Activated CD4-positive, alpha-beta T cell treated with anti-CD3 and anti-CD28 coated beads, Interleukin-10, Interleukin-2, amounts not matched to agents 100 ng/mL and 50 ng/mL, durations not matched to agents 16 hours and 8 hours (primary cell): ENCODE measurements around the gene ADAM8.
"Not testable (repeated sequence)": the region's sequence is repeated elsewhere in the genome, so short reads cannot be mapped to it uniquely, and the experiment has no call there.

Experiments
- DNase-seq: peaks from one replicate; pipeline ENCODE4 v3.0.0-alpha.2; 2020

ADAM8 gene

DNA sequence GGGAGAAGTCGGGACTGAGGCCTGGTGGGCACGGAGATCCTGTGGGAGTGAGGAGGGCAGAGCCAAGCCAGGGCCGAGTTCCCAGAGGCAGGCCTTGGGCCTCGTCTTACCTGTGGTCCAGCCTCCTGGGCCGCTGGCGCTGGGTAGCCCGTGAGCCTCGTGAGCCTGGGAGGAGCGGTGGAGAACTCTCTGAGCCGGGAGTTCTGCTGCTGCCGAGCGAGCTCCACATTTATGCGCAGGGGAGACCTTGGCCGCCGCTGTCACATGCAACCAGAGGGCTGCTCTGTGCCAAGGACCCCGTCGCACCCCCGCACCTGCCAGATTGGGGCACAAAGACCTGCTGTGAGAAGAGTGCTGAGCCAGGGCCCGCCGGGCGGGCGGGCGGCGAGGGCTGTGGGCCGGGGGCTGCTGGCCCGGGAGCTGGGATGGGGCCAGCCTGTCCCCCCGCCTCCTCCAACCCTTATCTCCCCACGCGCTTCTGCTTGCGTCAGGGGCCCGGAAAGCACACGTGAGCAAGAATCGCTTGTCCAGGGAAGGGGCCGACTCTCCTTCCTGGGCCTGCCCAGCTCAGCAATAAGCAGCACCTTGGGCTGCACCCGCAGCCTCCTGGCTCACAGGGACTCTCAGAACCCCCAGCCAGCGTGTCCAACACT lies 28.9 kb downstream of the ADAM8 start:
- no peak for DNase-seq

DNA sequence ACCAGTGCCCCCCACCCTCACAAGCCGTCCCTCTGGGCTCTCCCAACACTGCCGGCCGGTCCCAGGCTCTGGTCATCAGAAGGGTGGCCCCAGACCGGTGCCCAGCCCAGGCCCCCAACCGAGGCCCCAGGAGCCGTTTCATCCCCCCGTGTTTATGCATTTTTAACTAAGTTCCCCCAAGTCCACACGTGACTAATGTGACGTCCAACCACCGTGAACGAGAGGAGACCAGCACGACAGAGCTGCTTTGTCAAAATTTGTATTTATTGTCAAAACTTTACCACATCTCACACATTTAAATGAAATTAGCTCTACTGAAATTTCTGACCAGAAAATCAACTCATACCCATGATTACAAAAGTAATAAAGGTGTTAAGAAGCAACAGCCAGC lies 30.4 kb downstream of the ADAM8 start:
- no peak for DNase-seq

DNA sequence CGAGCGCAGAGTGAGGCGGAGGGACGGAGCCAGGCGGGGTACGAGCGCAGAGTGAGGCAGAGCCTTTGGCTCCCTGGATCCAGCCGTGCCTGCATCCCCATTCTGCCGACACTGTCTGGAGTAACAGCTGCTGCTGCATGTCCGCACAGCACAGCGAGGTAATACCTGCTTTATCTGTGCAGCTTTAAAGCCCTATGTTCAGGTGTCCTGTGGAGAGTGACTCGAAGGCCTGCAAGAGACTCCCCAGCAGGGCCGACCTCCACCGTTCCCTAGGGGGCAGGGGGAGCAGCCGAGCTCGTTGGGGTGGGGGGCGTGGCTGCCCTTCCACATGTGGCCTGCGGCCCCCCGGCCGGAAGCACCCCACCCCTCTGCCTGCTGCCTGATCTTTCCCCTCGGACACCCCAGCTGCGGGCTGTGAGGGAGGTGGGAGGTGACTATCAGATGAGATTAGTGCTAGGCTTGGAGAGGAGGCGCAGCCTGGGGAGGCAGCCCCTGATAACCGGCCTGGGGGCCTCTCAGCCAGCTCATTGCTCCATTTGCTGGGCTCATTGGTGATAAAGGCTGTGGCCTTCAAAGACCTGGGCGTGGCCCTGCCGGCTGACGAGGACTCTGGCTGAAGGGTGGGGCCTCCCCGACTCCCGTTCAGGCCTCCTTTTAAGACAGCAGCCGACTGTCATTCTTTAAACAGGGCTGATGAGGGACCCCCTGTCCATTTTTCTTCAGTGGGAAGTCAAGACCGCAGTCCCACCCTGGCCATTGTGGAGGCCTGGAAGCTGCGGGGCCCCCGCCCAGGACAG lies 31.0 kb downstream of the ADAM8 start:
- no peak for DNase-seq

DNA sequence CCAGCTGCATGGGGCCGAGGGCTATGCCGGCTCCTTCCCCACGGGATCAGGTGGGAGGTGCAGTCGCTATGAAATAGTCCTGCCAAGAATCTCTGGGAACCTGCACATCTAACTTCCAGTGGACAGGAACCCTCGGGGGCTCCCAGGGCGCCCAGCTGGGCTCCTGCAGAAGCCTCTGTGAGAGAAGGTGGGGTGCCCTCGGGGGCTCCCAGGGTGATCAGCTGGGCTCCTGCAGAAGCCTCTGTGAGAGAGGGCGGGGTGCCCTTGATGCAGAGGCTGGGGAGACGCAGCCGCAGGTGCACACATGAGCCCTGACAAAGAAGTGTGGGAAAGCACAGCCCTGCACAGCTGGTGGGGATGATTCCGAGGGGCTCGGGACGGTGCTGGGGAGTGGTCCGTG lies 33.1 kb downstream of the ADAM8 start:
- no peak for DNase-seq

DNA sequence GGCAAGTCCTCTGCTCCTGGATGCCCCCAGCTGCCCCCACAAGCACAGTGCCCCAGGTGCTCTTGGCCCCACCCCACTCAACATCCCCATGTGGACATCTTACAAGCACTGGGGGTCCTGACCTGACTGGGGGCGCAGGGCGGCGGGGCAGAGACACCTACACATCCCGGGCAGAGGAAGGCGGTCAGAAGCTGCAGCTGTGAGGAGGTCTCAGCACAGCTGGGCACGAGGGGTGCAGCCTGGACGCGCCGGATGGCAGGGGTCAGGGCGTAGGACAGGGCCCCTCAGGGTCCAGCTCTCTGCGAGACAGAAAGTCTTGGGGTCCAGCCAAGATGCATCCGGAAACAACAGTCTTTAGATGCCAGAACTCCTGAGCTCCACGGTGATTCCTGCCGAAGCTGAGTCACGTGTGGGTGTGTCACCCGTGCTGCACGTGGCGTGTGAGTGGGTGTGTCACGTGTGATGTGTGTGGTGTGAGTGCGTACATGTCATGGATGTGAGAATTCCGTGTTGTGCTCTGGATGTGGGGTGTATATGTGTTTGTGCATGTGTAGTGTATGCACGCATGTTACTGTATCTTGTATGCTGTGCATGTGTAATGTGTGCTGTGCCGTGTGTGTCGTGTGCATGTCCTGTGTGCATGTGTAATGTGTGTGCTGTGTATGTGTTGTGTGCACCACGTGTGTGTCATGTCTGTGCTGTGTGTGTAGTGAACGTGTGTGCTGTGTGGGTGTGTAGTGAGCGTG lies 33.9 kb downstream of the ADAM8 start:
- DNase-seq = no peak

DNA sequence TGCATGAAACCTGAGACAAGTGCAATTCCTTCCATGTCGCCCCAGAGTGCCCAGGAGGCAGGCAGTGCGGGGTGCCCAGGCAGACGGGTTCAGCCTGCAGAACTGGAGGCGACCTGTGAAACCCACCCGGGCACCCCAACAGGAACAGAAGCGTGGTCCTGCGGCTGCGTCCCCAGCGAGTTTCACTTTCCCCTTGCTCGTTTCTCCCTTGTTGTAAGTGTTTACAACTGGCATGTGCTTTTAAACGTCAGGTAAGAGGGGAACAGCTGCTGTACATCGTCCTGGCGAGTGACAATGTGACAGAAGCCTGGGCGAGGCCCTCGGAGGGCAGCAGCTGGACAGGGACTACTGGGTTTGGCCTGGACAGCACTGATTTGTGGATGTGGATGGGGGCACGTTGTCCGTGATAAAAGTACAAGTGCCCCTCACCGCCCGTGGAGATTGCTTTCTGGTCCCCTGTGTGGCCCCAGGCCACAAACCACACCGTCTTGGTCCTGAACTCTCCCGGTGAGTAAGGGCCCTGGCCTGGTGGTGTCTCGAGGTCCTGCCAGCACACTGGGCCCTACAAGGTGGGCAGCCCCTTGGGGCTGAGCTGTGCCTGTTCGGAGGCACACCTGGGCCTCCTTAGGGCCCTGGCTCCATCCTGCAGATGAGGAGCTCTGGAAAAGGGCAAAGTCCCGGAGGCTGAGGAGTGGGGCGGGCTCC lies 35.0 kb downstream of the ADAM8 start:
- DNase-seq = no peak

DNA sequence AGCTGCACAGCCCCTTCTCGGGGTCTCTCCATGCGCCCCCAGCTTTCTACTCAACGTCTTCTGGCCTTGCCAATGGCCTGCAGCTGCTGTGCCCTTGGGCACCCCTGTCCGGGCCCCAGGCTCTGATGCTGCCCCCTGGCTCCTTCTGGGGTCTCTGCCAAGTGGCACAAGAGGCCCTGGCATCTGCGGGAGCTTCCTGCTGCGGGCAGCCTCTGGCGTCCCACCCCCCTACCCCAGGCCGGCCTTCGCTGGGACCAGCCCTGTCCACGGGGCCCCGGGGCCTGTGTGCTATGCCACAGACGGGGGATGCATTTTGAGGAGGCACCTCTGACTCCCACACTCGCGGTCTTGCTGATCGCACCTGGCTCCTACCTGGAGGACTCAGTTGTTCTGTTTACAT lies 36.7 kb downstream of the ADAM8 start:
- DNase-seq = no peak

DNA sequence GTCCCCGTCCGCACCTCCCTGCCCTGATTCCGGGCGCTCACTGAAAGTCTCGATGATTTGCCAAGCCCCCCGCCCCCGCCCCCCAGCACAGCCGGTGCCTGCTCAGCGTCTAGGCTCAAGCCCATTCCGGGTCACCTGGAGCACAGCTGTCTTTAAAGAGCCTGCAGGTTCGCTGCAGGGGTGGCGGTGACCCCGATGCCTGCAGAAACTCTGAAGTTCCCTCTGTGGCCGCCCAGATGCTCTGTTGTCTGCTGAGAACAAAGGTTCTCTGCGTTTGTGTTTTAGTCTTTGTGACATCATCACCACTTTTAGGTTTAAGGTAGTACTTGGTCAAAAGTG lies 38.2 kb downstream of the ADAM8 start:
- no peak for DNase-seq

DNA sequence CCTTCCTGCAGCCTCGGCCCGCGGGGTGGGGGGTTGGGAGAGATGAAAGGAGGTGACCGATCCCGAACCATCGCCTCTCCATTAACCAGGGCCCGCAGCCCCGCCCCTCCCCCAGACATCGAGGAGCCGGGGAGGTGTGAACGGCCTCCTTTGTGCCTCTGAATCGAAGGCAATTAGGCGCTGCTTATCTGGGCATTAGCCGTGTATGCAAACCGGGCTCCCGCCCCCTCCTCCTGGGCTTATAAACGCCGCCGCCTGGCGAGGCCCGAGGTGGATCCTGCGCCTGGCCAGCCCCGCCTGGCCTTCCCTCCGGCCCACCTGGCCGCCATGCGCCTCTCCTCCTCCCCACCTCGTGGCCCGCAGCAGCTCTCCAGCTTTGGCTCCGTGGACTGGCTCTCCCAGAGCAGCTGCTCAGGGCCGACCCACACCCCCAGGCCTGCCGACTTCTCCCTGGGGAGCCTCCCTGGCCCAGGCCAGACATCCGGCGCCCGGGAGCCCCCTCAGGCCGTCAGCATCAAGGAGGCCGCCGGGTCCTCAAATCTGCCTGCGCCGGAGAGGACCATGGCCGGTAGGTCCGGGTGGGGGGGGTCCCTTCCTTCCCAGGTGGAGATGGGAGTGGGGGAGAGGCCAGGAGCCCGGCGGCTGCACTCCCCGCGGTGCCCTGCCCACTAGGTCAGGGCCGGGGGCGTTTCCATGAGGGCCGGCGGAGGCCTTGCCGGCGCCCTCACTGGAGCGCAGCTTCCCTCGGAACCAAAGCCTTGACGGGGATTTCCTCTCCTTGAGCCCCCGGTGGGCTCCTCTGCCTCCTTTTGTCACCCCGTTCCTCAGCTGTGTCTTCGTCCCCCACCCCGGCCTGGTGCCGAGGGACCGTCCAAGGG lies 38.8 kb downstream of the ADAM8 start, which contains the start of gene VENTX:
Gene VENTX (plus strand): TSS at position 268 of the 878 bp plus-strand sequence. CDS start 60 bp downstream, at position 328.
- DNase-seq = no peak

DNA sequence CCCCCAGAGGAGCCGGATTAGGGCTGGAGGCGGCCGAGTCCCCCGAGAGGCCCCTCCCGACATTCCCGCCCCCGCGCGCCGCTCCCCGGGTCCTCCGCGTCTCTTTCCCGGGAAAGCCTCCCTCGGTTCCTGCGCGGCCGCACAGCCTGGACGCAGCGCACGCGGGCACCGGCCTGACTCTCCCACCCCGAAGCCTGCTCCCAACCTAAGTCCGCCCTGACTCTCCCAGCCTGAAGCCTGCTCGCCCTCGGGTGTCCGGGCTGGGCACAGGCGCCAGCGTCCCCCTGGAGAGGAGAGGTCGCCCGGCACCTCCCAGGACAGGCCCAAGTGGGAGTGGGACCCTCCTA lies 39.5 kb downstream of the ADAM8 start:
- no peak for DNase-seq

DNA sequence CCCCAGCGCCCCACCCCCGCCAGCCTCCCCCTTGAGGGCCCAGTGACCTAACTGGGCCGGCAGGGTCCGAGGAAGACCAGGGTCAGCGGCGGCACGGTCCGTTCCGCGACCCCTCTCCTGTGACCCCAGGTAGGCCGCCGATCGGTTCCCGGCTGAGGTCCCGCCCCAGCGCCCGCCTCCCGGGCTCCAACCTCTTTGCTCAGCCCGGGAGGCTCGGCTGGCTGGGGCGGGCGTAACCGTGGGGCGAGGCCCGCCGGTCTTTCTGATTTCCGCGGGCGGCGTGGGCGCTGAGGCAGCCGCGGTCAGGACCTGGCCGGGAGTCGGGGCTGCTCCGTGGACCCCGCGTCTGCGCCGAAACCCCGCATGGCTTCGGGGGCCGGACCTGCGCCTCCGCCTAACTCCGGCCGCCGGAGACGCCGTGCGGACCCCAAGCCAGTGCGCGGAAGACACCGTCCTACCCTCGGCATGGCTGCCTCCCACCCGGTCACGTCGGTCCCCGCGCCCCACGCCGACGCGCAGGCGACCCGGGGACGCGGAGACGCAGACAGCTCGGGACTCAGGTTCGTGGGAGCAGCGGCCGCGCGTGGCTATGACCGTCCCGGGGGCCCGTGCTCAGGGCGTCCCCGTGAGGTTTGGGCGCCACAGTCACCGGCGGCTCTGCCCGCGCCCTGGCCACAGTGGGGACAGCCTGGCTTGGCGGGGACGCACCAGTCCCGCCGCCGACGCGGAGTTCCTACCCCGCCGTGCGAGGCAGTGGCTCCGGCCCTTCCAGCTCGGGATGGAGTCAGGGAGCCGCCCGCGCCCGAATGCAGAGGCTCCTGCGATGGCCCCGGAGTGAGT lies 40.0 kb downstream of the ADAM8 start:
- no peak for DNase-seq

DNA sequence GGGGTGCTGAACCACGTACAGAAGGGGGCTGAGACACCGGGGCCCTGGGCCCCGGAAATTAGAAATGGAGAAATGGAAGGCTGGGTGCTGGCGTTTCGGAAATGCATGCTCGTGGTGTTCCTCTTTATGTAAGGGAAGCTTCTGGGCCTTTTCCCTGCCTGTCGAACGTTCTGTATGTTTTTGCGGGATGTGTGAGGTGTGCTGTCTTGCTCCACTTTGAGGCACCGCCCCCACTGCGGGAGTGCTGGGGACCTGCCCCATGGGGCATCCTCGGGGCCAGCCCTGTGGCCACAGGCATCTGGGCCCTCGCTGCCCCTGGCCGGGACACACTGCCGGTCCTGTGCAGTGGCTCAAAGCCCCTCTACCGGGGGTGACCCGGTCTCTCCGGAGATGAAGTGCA lies 40.7 kb downstream of the ADAM8 start:
- no peak for DNase-seq

DNA sequence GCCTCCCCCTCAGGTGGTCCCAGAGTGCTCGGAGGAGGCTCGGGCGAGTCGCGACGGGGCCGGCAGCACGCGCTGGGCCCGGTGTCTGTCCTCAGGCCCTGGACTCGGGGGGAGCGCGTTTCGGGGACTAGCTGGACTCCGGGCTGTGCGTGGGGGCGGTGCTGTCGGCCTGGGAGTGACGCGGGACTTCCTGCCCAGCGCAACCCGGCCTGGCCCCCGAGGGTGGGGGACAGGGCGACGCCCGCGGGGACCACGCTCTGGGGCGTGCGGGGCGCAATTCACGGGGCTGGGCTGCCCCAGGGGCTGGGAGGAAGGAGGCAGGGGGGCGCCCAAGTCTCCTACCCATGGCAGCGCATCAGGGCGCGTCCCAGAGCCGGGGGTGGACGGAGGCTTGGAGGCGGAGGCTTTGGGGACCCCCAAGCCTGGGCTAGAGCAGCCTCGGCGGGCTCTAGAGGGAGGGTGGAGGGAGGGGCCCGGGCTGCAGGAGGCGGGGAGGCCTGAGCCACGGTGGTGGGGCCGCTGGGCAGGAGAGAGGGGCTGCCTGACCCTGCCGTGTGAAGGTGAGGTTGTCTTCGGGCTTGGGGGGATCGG lies 41.3 kb downstream of the ADAM8 start:
- DNase-seq = no peak

DNA sequence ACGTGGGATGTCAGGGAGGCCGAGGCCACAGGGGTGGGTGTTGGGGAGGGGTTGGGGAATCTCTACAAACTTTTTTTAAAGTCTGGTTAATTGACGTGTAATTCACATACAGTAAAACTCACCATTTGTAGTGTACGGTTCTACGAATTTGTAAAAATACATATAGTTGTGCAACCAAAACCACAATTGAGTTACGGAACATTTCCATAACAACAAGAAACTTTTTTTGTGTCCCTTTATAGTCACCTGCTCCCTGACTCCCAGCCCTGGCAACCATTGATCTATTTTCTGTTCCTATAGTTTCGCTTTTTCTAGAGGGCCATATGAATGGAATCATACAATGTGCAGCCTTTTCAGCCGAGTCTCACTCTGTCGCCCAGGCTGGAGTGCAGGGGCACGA lies 41.9 kb downstream of the ADAM8 start:
- not testable (repeated sequence) for DNase-seq

DNA sequence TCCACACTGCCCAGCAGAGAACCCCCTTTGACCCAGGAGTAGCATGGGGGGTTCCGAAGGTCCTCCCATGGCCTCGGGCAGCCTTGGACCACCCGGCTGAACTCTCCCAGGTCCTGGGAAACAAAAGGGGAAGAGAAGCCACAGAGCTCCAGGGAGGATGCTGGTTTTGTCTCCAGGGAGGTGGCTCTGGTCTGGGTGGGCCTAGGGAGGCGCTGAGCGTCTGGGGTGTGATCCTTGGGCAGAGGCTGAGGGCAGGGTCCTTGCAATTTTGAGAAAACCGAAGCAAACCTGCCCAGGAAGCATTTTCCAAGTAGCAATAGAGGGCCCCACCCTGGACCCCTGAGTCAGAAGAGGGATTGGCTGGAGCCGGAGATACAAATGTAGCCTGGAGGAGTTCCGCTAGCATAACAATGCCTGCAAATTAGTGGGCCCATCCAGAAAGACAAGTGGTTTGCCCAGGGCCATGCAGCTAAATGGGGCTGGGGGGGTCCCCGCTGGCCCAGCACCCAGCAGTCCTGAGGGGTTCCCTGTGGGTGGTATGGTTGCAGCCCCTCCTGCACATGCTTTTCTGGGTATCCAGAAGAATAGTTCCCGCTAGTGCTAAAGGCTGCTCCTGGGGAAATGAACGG lies 44.6 kb downstream of the ADAM8 start:
- no peak for DNase-seq

DNA sequence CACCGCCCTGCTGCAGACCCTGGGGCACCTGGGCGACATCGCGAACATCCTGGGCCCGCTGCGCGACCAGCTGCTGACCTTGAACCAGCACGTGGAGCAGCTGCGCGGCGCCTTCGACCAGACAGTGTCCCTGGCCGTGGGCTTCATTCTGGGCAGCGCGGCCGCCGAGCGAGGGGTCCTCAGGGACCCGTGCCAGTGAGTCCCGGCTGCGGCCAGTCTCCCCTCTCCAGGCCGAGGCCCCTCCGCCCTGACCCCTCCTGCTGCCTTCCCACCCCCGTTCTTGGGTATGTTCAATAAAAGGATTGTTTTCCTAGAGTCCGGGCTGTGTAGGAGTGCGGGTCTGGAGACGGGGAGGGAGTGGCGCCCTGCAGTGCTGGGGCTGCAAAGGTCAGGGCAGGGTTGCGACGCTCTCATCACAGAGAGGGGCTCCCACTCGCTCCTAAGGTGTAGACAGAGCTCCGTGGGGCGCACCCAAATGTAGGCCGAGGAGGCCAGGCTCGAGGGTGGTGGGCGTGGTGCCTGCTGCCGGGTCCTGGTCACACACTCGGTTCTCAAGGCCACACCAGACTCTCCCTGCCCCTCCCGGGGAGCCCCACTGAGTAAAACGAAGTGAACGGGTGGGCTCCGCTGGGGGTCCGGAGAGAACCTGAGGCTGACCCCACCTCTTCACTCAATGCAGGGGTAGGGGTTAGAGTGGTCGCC lies 45.3 kb downstream of the ADAM8 start:
- DNase-seq = no peak

DNA sequence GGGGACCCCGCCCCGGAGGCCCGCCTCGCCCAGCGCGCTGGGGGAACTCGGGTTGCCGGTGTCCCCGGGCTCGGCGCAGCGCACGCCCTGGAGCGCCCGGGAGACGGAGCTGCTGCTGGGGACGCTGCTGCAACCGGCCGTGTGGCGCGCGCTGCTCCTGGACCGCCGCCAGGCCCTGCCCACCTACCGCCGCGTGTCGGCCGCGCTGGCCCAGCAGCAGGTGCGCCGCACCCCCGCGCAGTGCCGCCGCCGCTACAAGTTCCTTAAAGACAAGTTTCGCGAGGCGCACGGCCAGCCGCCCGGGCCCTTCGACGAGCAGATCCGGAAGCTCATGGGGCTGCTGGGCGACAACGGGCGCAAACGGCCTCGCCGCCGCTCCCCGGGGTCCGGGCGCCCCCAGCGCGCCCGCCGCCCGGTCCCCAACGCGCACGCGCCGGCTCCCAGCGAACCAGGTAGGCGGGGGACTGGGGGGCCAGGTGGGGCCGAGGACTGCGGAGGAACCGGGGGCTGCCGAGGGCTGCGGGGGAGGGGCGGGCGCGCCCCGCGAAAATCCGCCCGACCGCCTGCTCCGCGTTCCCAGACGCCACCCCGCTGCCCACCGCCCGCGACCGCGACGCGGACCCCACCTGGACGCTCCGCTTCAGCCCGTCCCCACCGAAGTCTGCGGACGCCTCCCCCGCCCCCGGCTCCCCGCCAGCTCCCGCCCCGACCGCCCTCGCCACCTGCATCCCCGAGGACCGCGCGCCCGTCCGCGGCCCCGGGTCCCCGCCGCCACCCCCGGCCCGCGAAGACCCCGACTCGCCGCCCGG lies 46.1 kb downstream of the ADAM8 start:
- DNase-seq = peak; percentile 18

DNA sequence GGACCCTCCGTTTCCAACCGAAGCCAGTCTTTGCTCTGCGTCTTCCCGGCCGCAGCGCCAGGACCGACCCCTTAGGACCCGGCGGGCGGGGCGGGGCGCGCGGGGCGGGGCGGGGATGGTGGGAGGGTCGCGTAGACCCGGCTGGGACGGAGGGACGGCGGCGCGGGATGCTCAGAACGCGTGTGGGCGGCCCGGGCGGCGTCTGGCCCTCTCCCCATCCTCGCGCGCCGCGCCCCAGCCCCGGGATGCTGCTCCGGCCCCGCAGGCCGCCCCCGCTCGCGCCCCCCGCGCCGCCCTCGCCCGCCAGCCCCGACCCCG lies 46.7 kb downstream of the ADAM8 start, which contains the start of gene UTF1:
Gene UTF1 (plus strand): TSS at position 174 of the 318 bp plus-strand sequence. CDS start 72 bp downstream, at position 246.
- no peak for DNase-seq
